Activated naive CD4-positive, alpha-beta T cell treated with anti-CD3 and anti-CD28 coated beads, Interleukin-2, amount 50 U/mL, for 24 hours (primary cell): ENCODE data around the gene TXNDC5.
"Not testable (repeated sequence)": the region's sequence is repeated elsewhere in the genome, so short reads cannot be mapped to it uniquely, and the experiment has no call there.

Experiments used
- H3K27ac Mint-ChIP-seq: one replicate; pipeline ENCODE4 v1.8.0; 2021; ENCODE audit warnings: mild to moderate bottlenecking, mixed read lengths
- H3K27me3 Mint-ChIP-seq: one replicate; pipeline ENCODE4 v1.8.0; 2021; ENCODE audit warnings: mixed read lengths
- H3K36me3 Mint-ChIP-seq: one replicate; pipeline ENCODE4 v1.8.0; 2021; ENCODE audit warnings: mixed read lengths
- H3K4me1 Mint-ChIP-seq: one replicate; pipeline ENCODE4 v1.8.0; 2021; ENCODE audit warnings: mixed read lengths
- H3K4me3 Mint-ChIP-seq: one replicate; pipeline ENCODE4 v1.8.0; 2021; ENCODE audit warnings: mild to moderate bottlenecking, mixed read lengths
- H3K9me3 Mint-ChIP-seq: one replicate; pipeline ENCODE4 v1.8.0; 2021; ENCODE audit warnings: mixed read lengths

Gene TXNDC5

DNA sequence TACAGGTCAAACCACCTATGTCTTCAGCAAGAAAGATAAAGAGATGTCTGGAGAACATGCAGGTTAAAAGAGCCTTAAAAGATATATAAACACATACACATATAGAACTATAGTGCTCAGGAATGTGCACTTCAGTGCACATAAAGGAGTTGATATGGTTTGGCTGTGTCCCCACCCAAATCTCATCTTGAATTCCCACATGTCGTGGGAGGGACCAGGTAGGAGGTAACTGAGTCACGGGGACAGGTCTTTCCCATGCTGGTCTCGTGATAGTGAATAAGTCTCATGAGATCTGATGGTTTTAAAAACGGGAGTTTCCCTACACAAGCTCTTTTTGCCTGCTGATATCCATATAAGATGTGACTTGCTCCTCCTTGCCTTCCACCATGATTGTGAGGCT lies 18.2 kb downstream of the TXNDC5 start:
- H3K4me3 Mint-ChIP-seq, H3K27me3 Mint-ChIP-seq, H3K4me1 Mint-ChIP-seq, H3K27ac Mint-ChIP-seq, H3K9me3 Mint-ChIP-seq: not testable (repeated sequence)
- peaks cover 17% of the 10 kb centered on the region for H3K36me3 Mint-ChIP-seq

DNA sequence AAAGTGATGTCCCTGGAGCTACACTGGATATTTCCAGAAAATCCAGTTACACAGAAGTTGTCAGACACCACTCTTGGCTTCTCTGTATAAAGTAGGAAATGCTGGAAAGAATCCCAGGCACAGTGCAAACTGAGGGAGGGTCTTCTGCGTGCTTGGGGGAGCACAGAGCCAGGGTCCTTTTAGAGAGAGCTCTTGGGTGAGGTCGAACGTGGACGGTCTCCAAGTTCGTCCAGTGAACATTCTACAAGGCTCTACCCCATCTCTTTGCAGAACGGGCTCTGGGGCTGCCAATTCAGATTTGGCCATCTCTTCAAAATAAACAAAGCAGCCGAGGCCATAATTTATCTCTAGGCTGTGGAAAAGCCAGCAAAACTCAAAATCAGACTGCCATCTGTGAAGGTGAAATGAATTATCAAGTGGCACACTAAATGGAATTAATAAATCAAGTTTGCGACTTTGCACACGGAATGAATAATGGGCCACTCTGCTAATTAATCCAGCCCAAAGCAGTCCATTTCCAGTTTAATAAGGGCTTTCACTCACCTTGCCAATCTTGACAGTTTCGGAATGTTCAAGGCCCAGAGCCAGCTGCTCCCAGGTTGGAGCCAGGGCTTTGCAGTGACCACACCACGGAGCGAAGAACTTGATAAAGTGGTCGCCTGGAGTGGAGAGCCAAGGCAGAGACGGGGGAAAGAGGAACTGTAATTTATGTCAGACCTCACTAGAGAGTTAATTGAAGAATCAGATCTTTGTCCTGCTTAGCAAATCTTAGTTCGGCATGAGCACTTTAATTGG lies 19.3 kb downstream of the TXNDC5 start:
- Mint-ChIP-seq H3K27ac (no peak overlapping the region), H3K36me3 (peaks cover 17% of the 10 kb centered on the region)

DNA sequence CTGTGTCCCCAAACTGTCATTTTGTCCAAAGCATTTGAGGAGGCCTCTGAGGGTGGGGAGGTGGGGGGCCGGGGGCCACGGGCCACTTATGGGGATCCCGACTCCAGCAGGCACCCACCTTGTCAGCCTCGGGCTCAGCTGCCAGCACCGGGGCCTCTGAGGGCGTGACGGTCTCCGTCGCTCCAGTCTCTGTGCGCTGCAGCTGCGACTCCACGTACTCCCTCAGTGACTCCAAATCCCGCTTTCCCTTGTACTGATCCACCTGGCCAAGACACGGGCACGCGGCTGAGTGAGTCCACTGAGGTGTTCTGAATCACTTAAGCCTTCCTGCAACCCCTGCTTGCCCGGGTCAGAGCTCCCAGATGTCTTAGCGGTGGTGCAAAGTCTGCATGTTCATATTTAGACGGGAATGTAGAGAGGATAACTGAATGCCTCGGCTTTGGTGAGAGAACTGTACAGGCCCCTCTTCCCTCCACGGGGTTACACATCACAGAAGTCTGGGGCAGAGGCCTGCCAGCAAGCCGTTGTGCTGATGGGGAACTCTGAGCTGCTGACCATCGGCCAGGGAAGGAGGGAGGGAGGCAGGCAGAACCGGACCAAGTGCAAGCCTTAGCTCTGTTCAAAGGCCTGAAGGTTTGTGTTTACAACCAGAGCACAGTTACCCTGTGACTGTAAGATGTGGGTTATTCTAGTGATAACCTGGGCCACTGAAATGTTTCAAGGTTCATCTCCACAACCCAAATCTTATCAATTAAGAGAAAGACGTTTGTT lies 21.8 kb downstream of the TXNDC5 start:
- H3K4me3 Mint-ChIP-seq = no peak overlapping the region
- H3K9me3 Mint-ChIP-seq = no peaks in the 10 kb centered on the region
- H3K36me3 Mint-ChIP-seq = peaks cover 25% of the 10 kb centered on the region

More for the DNA sequence above, 19.3 kb downstream of the TXNDC5 start:
- Mint-ChIP-seq H3K27me3 (no peaks in the 10 kb centered on the region), H3K9me3 (no peaks in the 10 kb centered on the region), H3K4me3 (no peak overlapping the region), H3K4me1 (no peaks in the 10 kb centered on the region)

DNA sequence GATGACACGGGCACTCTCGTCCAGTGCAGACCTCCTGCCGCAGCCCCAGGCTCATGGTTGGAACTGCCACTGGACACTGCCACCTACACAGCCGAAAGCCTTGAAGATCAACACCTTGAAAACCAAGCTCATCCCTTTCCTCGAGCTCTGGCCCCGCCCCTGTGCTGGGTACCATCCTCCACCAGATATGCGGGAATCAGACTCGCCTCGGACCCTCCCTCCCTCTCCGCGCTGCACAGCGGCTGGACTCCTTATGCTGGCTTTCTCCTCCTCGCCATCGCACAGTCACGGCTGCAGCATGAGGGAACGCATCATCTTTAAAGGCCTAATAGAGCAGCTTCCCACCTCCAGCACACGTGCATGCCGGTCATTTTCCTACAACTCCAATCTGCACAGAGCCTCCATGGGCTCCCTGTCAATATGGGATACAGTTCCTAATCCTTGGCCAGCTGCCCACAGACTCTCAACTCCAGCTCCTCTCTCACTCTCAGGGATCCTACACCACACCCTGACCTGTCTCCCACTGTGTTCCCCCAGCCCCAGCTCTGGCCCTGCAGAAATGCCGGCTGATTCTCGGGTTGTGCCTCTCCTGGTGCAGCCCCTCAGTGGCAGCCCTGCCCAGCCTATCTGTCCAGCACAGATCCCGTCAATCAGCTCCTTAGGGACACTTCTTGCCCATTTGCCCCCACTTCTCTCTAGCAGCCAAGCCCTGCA lies 23.2 kb downstream of the TXNDC5 start:
- H3K4me1 Mint-ChIP-seq = no peaks in the 10 kb centered on the region
- no peak overlapping the region for H3K4me3 Mint-ChIP-seq
- H3K9me3 Mint-ChIP-seq = no peaks in the 10 kb centered on the region
- peaks cover 32% of the 10 kb centered on the region for H3K36me3 Mint-ChIP-seq
- no peak overlapping the region for H3K27ac Mint-ChIP-seq
- no peaks in the 10 kb centered on the region for H3K27me3 Mint-ChIP-seq

More for the DNA sequence above, 21.8 kb downstream of the TXNDC5 start:
- H3K27ac Mint-ChIP-seq = no peak overlapping the region
- H3K4me1 Mint-ChIP-seq = no peaks in the 10 kb centered on the region
- H3K27me3 Mint-ChIP-seq = no peaks in the 10 kb centered on the region

DNA sequence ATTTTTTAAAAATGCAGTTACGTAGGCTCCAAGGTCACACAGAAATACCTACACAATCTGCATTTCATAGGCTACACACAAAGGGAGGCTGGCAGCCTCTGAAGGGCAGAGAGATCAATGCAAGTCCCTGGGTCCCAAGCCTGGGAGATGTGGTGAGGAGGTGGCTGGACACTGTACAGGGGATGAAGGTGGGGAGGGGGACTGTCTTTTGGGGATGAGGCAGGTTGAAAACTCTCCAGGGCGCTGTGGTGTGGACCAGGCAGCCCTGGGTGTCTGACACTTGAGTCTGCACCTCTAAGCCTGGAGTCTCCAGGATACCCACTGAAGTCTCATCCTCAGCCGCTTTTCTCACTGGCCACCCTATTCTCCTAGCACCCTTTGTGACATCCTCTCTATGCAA lies 24.5 kb downstream of the TXNDC5 start:
- H3K27ac Mint-ChIP-seq = no peak overlapping the region
- H3K4me3 Mint-ChIP-seq = no peak overlapping the region
- H3K36me3 Mint-ChIP-seq = peaks cover 31% of the 10 kb centered on the region
- H3K9me3 Mint-ChIP-seq = no peaks in the 10 kb centered on the region
- H3K27me3 Mint-ChIP-seq = no peaks in the 10 kb centered on the region
- no peaks in the 10 kb centered on the region for H3K4me1 Mint-ChIP-seq

DNA sequence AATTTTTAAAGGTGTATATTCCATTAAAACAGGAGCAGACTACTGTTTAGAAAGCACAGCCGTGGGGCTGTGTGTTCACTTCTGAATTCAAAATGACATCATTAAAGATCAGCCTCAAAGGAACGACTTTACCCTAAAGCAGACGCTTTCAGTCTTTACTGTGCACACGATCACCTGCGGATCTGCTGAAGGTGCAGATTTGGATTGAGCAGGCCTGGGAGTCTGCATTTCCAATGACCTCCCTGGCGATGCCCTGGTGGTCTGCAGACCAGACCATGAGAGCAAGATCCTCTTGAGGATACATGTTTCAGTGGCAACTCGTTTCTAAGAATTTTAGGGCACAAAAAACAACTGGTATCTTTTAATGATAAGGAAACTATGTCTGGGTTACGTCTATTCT lies 27.2 kb downstream of the TXNDC5 start:
- no peak overlapping the region for H3K27ac Mint-ChIP-seq

DNA sequence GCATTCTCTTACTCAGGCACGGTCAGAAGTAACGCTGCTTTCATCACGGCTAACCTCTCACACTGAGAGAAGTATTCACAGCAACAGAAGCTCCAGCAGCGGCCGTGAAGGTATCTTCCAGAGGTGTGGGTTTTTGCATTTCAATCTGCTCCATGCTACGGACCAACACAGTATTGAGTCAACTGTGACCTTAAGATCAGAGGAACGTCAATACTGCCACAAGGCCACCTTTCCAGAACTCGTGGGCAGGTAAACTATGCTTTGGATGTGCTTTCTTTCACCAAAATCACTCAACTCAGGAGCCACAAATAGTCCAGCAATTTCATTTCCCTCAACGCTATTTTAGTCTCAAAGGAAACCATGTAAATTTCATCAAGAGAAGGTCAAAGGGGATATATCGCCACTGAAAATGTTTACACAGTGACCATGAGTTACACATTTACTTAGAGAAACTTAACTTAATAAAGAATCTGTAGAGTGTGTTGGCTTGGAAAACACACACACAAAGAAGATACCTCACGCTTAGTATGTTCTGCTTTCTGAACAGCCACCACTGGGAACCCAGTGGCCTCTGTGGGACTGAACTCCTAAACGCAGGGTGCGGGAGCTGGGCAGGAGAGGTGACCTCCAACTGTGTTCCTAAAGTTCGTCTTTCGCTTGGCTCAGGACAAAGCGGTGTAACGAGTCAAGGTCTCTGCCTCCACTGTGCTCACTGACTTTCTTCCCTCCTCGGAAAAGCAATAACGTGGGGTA lies 27.9 kb downstream of the TXNDC5 start:
- H3K27me3 Mint-ChIP-seq = no peaks in the 10 kb centered on the region
- peaks cover 30% of the 10 kb centered on the region for H3K36me3 Mint-ChIP-seq
- H3K27ac Mint-ChIP-seq = no peak overlapping the region
- no peaks in the 10 kb centered on the region for H3K4me1 Mint-ChIP-seq
- no peaks in the 10 kb centered on the region for H3K9me3 Mint-ChIP-seq
- no peak overlapping the region for H3K4me3 Mint-ChIP-seq

More for the DNA sequence above, 27.2 kb downstream of the TXNDC5 start:
- Mint-ChIP-seq H3K4me1 (no peaks in the 10 kb centered on the region), H3K9me3 (no peaks in the 10 kb centered on the region), H3K4me3 (no peak overlapping the region), H3K27me3 (no peaks in the 10 kb centered on the region), H3K36me3 (peaks cover 32% of the 10 kb centered on the region)

DNA sequence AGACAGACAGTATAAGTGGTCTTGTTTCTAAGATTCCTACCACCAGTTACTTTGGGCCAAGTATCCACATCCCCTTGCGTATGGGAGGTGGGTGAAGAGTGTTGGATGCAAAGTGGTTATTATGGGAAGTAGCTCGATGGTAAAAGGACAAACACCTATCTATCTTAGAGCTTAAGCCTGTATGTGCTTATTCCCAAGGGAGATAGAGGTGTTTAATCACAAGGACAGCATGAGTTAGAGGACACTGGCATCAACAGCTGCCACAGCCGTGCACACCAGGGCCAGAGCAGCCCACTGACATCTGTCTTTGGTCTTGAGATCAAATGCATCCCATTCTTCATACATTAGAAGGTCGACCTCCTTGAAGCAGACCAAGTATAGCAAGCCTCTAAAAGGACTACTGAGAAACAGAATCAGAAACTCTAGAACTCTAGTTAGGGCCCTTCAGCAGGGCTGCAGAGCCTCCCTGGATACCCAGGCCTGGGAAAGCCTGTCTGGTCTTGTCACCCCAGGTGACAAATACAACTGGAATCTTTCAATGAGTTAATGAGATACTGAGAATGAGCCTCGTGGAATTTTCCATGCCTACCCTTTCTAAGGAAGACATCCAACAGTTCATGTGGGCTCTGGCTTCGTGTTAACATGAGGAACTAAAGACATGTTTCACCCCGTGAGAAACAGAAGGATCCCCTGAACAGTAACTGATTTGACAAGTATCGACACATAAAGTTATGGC lies 28.7 kb downstream of the TXNDC5 start:
- no peak overlapping the region for H3K4me3 Mint-ChIP-seq
- no peak overlapping the region for H3K27ac Mint-ChIP-seq
- H3K36me3 Mint-ChIP-seq = peaks cover 27% of the 10 kb centered on the region
- no peaks in the 10 kb centered on the region for H3K9me3 Mint-ChIP-seq
- no peaks in the 10 kb centered on the region for H3K27me3 Mint-ChIP-seq
- H3K4me1 Mint-ChIP-seq = no peaks in the 10 kb centered on the region

DNA sequence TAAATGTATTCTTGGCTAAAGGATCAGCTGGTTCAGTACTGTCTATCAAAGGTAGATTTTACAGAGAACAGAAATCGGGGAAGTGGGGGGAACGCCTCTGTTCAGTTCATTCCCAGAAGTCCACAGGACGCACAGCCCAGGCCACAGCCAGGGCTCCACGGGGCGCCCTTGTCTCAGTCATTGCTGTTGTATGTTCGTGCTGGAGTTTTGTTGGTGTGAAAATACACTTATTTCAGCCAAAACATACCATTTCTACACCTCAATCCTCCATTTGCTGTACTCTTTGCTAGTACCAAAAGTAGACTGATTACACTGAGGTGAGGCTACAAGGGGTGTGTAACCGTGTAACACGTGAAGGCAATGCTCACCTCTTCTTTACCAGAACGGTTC lies 29.9 kb downstream of the TXNDC5 start:
- Mint-ChIP-seq H3K4me3 (no peak overlapping the region), H3K27me3 (no peaks in the 10 kb centered on the region), H3K36me3 (peaks cover 25% of the 10 kb centered on the region), H3K27ac (no peak overlapping the region), H3K9me3 (no peaks in the 10 kb centered on the region), H3K4me1 (no peaks in the 10 kb centered on the region)

DNA sequence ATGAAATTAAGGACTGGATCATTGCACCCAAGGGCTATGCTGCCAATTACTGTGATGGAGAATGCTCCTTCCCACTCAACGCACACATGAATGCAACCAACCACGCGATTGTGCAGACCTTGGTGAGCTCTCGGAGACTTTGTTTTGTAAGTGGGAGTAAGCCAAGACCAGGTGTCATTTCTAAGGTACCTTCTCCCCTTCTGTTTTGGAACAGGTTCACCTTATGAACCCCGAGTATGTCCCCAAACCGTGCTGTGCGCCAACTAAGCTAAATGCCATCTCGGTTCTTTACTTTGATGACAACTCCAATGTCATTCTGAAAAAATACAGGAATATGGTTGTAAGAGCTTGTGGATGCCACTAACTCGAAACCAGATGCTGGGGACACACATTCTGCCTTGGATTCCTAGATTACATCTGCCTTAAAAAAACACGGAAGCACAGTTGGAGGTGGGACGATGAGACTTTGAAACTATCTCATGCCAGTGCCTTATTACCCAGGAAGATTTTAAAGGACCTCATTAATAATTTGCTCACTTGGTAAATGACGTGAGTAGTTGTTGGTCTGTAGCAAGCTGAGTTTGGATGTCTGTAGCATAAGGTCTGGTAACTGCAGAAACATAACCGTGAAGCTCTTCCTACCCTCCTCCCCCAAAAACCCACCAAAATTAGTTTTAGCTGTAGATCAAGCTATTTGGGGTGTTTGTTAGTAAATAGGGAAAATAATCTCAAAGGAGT lies 30.4 kb downstream of the TXNDC5 start:
- Mint-ChIP-seq H3K4me1 (no peaks in the 10 kb centered on the region), H3K4me3 (no peak overlapping the region), H3K27me3 (no peaks in the 10 kb centered on the region)

DNA sequence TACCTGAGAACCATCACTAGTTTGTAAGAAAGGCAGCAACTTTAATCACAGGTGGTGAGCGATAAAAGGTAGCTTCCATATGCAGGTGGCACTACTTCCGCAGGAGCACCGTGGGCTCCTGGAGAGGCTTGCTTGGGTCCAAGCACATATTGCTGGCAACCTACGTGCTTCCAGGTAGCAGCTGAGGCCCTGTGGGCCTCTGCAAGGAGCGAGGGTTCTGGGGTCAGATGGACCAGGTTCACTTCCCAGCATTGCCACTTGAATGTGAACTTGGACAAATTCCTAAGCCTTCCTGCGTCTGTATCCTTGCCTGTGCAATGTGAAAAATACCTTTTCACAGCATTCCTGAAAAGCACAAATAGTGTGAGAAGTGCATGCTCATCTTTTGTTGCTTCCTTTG lies 31.0 kb downstream of the TXNDC5 start:
- H3K36me3 Mint-ChIP-seq = peaks cover 20% of the 10 kb centered on the region
- no peaks in the 10 kb centered on the region for H3K4me1 Mint-ChIP-seq
- H3K9me3 Mint-ChIP-seq = no peaks in the 10 kb centered on the region
- H3K27me3 Mint-ChIP-seq = no peaks in the 10 kb centered on the region
- no peak overlapping the region for H3K27ac Mint-ChIP-seq
- no peak overlapping the region for H3K4me3 Mint-ChIP-seq

More for the DNA sequence above, 30.4 kb downstream of the TXNDC5 start:
- peaks cover 24% of the 10 kb centered on the region for H3K36me3 Mint-ChIP-seq
- no peak overlapping the region for H3K27ac Mint-ChIP-seq
- no peaks in the 10 kb centered on the region for H3K9me3 Mint-ChIP-seq

DNA sequence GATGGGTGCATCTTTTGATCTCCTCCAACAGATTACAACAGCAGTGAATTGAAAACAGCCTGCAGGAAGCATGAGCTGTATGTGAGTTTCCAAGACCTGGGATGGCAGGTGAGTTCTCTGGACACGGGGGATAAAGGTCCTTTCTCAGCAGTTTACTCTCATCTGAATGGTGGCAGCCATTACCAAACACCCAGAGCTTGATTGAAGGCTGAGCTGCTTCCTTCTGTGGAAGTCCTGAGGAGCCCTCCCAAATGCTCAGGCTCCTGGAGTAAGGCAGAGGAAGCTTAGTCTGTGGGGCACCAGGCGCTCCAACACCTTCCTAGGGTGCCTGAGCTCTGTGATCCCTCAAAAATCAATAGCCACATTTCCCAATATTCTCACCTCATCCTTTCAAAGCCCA lies 31.5 kb downstream of the TXNDC5 start:
- no peaks in the 10 kb centered on the region for H3K27me3 Mint-ChIP-seq
- no peaks in the 10 kb centered on the region for H3K4me1 Mint-ChIP-seq
- H3K27ac Mint-ChIP-seq = no peak overlapping the region
- no peaks in the 10 kb centered on the region for H3K9me3 Mint-ChIP-seq
- peaks cover 16% of the 10 kb centered on the region for H3K36me3 Mint-ChIP-seq
- H3K4me3 Mint-ChIP-seq = no peak overlapping the region

DNA sequence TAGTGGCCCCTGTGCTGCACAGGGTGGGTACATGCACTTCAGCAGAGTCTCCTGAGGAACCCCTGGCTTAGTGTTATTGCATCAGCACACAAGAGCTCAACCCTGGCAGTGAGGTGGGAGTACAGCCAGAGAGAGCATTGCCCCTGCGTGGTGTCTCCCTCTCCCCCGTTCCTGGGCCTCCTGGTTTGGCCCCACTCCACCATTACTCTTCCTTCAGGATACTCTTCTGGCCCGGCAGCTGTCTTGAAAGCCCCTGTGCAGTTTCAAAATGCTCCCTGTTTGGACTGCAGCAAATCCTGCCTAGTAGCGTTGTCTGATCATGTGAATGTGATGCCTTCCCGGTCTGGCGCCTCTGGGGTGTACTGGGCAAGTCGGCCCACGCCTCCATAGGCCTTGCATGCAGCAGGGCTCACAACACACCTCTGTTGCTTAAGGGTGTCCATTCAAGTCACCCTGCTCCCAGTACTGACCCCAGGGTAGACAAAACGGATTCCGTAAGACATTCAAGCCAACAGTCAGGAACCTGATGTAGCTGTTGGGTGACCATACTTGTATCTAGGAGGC lies 32.1 kb downstream of the TXNDC5 start:
- no peak overlapping the region for H3K4me3 Mint-ChIP-seq
- H3K9me3 Mint-ChIP-seq = no peaks in the 10 kb centered on the region
- peaks cover 11% of the 10 kb centered on the region for H3K36me3 Mint-ChIP-seq
- no peak overlapping the region for H3K27ac Mint-ChIP-seq
- no peaks in the 10 kb centered on the region for H3K27me3 Mint-ChIP-seq
- H3K4me1 Mint-ChIP-seq = no peaks in the 10 kb centered on the region

DNA sequence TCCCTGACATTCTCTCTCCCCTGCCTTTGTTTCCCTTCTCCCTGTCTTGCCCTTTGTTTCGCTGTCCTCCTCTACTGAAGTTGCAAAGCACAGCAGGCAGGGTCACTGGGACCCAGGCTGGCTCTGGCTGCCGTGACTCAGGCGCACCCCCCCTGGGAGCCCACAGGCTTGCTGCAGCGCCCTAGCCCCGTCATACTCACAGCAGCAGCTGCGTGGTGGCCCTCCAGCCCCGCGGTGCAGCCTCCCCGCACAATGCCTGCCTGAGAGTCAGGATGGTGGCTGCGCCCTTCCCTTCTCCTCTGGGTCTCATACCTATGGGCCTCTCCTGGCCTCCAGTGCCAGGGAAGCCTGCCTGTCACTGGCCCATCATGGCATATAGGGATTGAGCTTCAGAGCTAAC lies 41.7 kb downstream of the TXNDC5 start:
- no peak overlapping the region for H3K27ac Mint-ChIP-seq
- H3K4me3 Mint-ChIP-seq = no peak overlapping the region
- H3K9me3 Mint-ChIP-seq = no peaks in the 10 kb centered on the region
- H3K36me3 Mint-ChIP-seq = no peaks in the 10 kb centered on the region
- peaks cover 2% of the 10 kb centered on the region for H3K27me3 Mint-ChIP-seq
- no peaks in the 10 kb centered on the region for H3K4me1 Mint-ChIP-seq
